Measurements from ENCODE around the gene DDX3X. TPM values are rescaled to one million over a fixed set of nuclear protein-coding genes. Genes with fewer than 3 reads are reported as not detected.

Gene DDX3X
- total RNA-seq, 1 experiment from 2014 or later, result 266 TPM

GRCh38 chrX:41308884-41309647, 24.9 kb upstream of the DDX3X start:
- intact Hi-C loops (cut with micrococcal nuclease; ENCODE audit: unreplicated experiment) (no loop called here), in situ Hi-C loops (cut with HindIII; ENCODE audit: low pct_unique_long_range_greater_than_20kb, low sequenced_read_pairs) (no loop called here)
- ATAC-seq (peak; percentile 60; the same call in 1 of the 2 replicates), DNase-seq (ENCODE audit: low read depth, low spot score) (no peak)
- Histone ChIP-seq H3K36me3 (ENCODE audit: control insufficient read depth, insufficient read depth, low read length) (no peaks in the 10 kb centered on the region), H3K4me3 (ENCODE audit: low read depth in 2 of 2, low read length in 2 of 2) (no peak overlapping the region), H3K9me3 (ENCODE audit: control insufficient read depth, insufficient read depth, low read depth, low read length) (no peaks in the 10 kb centered on the region), H3K27ac (ENCODE audit: low read length) (no peak overlapping the region), H3K4me1 (ENCODE audit: control insufficient read depth, insufficient read depth, low read length) (no peaks in the 10 kb centered on the region), H3K27me3 (ENCODE audit: control insufficient read depth, insufficient read depth, low read length) (no peaks in the 10 kb centered on the region)
- CTCF ChIA-PET, result no interaction called here
- no TSS peak for BruUV-seq (replicated peaks)
- TF ChIP-seq CTCF (IDR thresholded peaks at IDR 0.05), result no peak
- POLR2A ChIA-PET, result interaction anchor here (0.6 kb wide), 1 partner anchor 29 kb away, joined by 8 read pairs; no protein-coding TSS in a partner anchor

- BruUV-seq (replicated peaks), result no TSS peak
- no peaks in the 10 kb centered on the region for H3K4me1 ChIP-seq (ENCODE audit: control insufficient read depth, insufficient read depth, low read length)
- no peak for TF ChIP-seq TCF7L2 (IDR thresholded peaks at IDR 0.05; ENCODE audit: low read depth, low read length)
- no peak for TF ChIP-seq CTCF (IDR thresholded peaks at IDR 0.05)
- TF ChIP-seq SIN3A (IDR thresholded peaks at IDR 0.05; ENCODE audit: borderline replicate concordance, insufficient read depth, low read depth, low read length), result no peak
- no peak for TF ChIP-seq REST (IDR thresholded peaks at IDR 0.05; ENCODE audit: insufficient read depth in 1 of 2, low read depth in 2 of 2, low read length in 1 of 2)
- no peak for TF ChIP-seq POLR2AphosphoS5 (IDR thresholded peaks at IDR 0.05; ENCODE audit: low read depth, low read length)
- no peaks in the 10 kb centered on the region for H3K27me3 ChIP-seq (ENCODE audit: control insufficient read depth, insufficient read depth, low read length)
- intact Hi-C loops (cut with micrococcal nuclease; ENCODE audit: unreplicated experiment) (no loop called here), in situ Hi-C loops (cut with HindIII; ENCODE audit: low pct_unique_long_range_greater_than_20kb, low sequenced_read_pairs) (no loop called here)
- H3K27ac ChIP-seq (ENCODE audit: low read length), result no peak overlapping the region
- DNase-seq (ENCODE audit: low read depth, low spot score) (no peak), ATAC-seq (no peak)
- ChIA-PET POLR2A (interaction anchor here (0.7 kb wide), 1 partner anchor 37 kb away, joined by 4 read pairs; no protein-coding TSS in a partner anchor), CTCF (no interaction called here)
- H3K36me3 ChIP-seq (ENCODE audit: control insufficient read depth, insufficient read depth, low read length), result no peaks in the 10 kb centered on the region
- no peaks in the 10 kb centered on the region for H3K9me3 ChIP-seq (ENCODE audit: control insufficient read depth, insufficient read depth, low read depth, low read length)
- H3K4me3 ChIP-seq (ENCODE audit: low read depth in 2 of 2, low read length in 2 of 2), result no peak overlapping the region
These were observed 21.2 kb upstream of the DDX3X start for GRCh38 chrX:41312786-41313185.

Measured in Panc1 (cell line).